HG03139 (cell line): ENCODE data around the gene IQGAP3.
"Not testable (repeated sequence)": the region's sequence is repeated elsewhere in the genome, so short reads cannot be mapped to it uniquely, and the experiment has no call there.

Experiments
- ATAC-seq: cut with Tn5 transposase; IDR thresholded peaks from one replicate; pipeline ENCODE4 v1.9.1; 2021; ENCODE audit not compliant: unreplicated experiment

The IQGAP3 gene

GRCh38 chr1:156574039-156574633, 1.8 kb upstream of the IQGAP3 start:
- ATAC-seq = no peak

- no peak for ATAC-seq
These were observed 276 bp upstream of the IQGAP3 start for GRCh38 chr1:156572663-156573018.

GRCh38 chr1:156571261-156571852, 1.0 kb downstream of the IQGAP3 start:
- no peak for ATAC-seq

GRCh38 chr1:156566436-156566835, 5.9 kb downstream of the IQGAP3 start:
- no peak for ATAC-seq

GRCh38 chr1:156565519-156565918, 6.8 kb downstream of the IQGAP3 start:
- ATAC-seq = no peak

- no peak for ATAC-seq
These were observed 11.7 kb downstream of the IQGAP3 start for GRCh38 chr1:156560585-156561163.

- no peak for ATAC-seq
These were observed 12.5 kb downstream of the IQGAP3 start for GRCh38 chr1:156559797-156560385.

- ATAC-seq = no peak
These were observed 13.1 kb downstream of the IQGAP3 start for GRCh38 chr1:156559086-156559796.

GRCh38 chr1:156556354-156556753, 16.0 kb downstream of the IQGAP3 start:
- ATAC-seq = no peak

- ATAC-seq = no peak
These were observed 16.6 kb downstream of the IQGAP3 start for GRCh38 chr1:156555715-156556114.

- no peak for ATAC-seq
These were observed 17.4 kb downstream of the IQGAP3 start for GRCh38 chr1:156554971-156555370.

- ATAC-seq = no peak
These were observed 18.4 kb downstream of the IQGAP3 start for GRCh38 chr1:156553860-156554485.

GRCh38 chr1:156552937-156553336, 19.4 kb downstream of the IQGAP3 start:
- ATAC-seq = not testable (repeated sequence)

- no peak for ATAC-seq
These were observed 19.8 kb downstream of the IQGAP3 start for GRCh38 chr1:156552518-156552917.

- no peak for ATAC-seq
These were observed 20.5 kb downstream of the IQGAP3 start for GRCh38 chr1:156551869-156552268.

- ATAC-seq = no peak
These were observed 21.2 kb downstream of the IQGAP3 start for GRCh38 chr1:156551066-156551643.

- no peak for ATAC-seq
These were observed 22.0 kb downstream of the IQGAP3 start for GRCh38 chr1:156550346-156550745.

GRCh38 chr1:156549831-156550230, 22.5 kb downstream of the IQGAP3 start:
- ATAC-seq = no peak

GRCh38 chr1:156549390-156549789, 23.0 kb downstream of the IQGAP3 start:
- ATAC-seq = no peak

GRCh38 chr1:156547982-156548381, 24.4 kb downstream of the IQGAP3 start:
- no peak for ATAC-seq

- no peak for ATAC-seq
These were observed 24.9 kb downstream of the IQGAP3 start for GRCh38 chr1:156547434-156547833.
